HCT116 (cell line): ENCODE results near the gene NAT16. TPM values are rescaled to one million over a fixed set of nuclear protein-coding genes. Genes with fewer than 3 reads are reported as not detected.
"Not testable (repeated sequence)": the region's sequence is repeated elsewhere in the genome, so short reads cannot be mapped to it uniquely, and the experiment has no call there.

ENCODE experiments used
- ATAC-seq: fragments of 200-7000 bp; cut with Tn5 transposase; 2 replicates; pipeline ENCODE4 v1.9.1; 2020; ENCODE audit warnings: mild to moderate bottlenecking, moderate library complexity
- BruUV-seq: library from RNA; stranded (reverse); fragments of 400-500 nt; replicated peaks from 2 replicates; lab custom pipeline; 2021; lab: Mats Ljungman, UMichigan
- CTCF ChIA-PET: fragments of 300-600 bp; sonication (Branson Sonifier 250); formaldehyde crosslinking; loops from one replicate; lab custom pipeline; 2021; ENCODE audit warnings: antibody characterized with exemption; lab: Charles Lee
- POLR2A ChIA-PET: fragments of 300-600, 350-600 bp; sonication (Branson Sonifier 250); formaldehyde crosslinking; loops from one replicate; lab custom pipeline; 2021; ENCODE audit warnings: antibody characterized with exemption; lab: Charles Lee
- RAD21 ChIA-PET, 2 experiments: fragments of 300-600 bp; sonication (Branson Sonifier 250); formaldehyde crosslinking; loops; one replicate each; lab custom pipeline; 2023; ENCODE audit warnings: low total read pairs in 2 of 2; ENCODE audit not compliant: uncharacterized antibody in 2 of 2, unreplicated experiment in 2 of 2, low non-redundant PET in 1 of 2; lab: Charles Lee
- DNase-seq: peaks from one replicate; pipeline ENCODE4 v3.0.0-alpha.2; 2010; ENCODE audit warnings: low read depth, low spot score
- H2AFZ ChIP-seq: fragments of 200-600 bp; shearing (Covaris generic), sonication (generic); 2 replicates; pipeline ENCODE4 v1.6.1; 2017; ENCODE audit warnings: low read depth, mixed run types, mixed read lengths, antibody characterized with exemption, low read length; ENCODE audit not compliant: poor library complexity, severe bottlenecking
- H3K27ac ChIP-seq: 2 replicates; pipeline ENCODE4 v1.5.1; 2012; ENCODE audit warnings: low read depth, low read length
- H3K27me3 ChIP-seq: fragments of 200-600 bp; sonication (generic); 2 replicates; pipeline ENCODE4 v1.6.1; 2016; ENCODE audit warnings: mixed run types, low read length, mixed read lengths; ENCODE audit not compliant: insufficient read depth
- H3K36me3 ChIP-seq, 2 experiments: fragments of 200-500 bp in 1 of 2; fragments of 200-600 bp in 1 of 2; sonication (Bioruptor generic) in 1 of 2; sonication (generic) in 1 of 2; 2 replicates each; pipeline versions ENCODE4 v1.5.1 to v1.6.1; 2014 to 2016; ENCODE audit warnings: low read length in 2 of 2, inconsistent platforms in 1 of 2, mixed read lengths in 1 of 2, mixed run types in 1 of 2; ENCODE audit not compliant: insufficient read depth in 2 of 2, control insufficient read depth in 1 of 2
- H3K4me1 ChIP-seq, 2 experiments: fragments of 200-600 bp in 1 of 2; sonication (generic) in 1 of 2; 2 replicates each; pipeline versions ENCODE4 v1.5.1 to v1.6.1; 2012 to 2017; ENCODE audit warnings: low read length in 2 of 2, inconsistent platforms in 1 of 2, mild to moderate bottlenecking in 1 of 2, mixed read lengths in 1 of 2, mixed run types in 1 of 2, moderate library complexity in 1 of 2; ENCODE audit not compliant: insufficient read depth in 2 of 2, control insufficient read depth in 1 of 2
- H3K4me2 ChIP-seq: fragments of 200-600 bp; sonication (generic); 2 replicates; pipeline ENCODE4 v1.6.1; 2017; ENCODE audit warnings: mixed run types, low read length, mixed read lengths
- H3K4me3 ChIP-seq, 2 experiments: fragments of 200-600 bp in 1 of 2; sonication (generic) in 1 of 2; replicated peaks in 1 of 2; 2 replicates each; pipeline ENCODE4 v1.5.1; 2011 to 2016; ENCODE audit warnings: low read length in 2 of 2, control low read depth in 1 of 2, low read depth in 1 of 2, mild to moderate bottlenecking in 1 of 2, mixed read lengths in 1 of 2, mixed run types in 1 of 2
- H3K79me2 ChIP-seq: fragments of 200-600 bp; sonication (generic); 2 replicates; pipeline ENCODE4 v1.6.1; 2017; ENCODE audit warnings: mild to moderate bottlenecking, mixed run types, low read length, moderate library complexity, mixed read lengths; ENCODE audit not compliant: insufficient read depth
- H3K9ac ChIP-seq: fragments of 200-600 bp; sonication (generic); 2 replicates; pipeline ENCODE4 v1.6.1; 2016; ENCODE audit warnings: low read length, mixed read lengths
- H3K9me2 ChIP-seq: fragments of 200-600 bp; sonication (generic), shearing (Covaris generic); 2 replicates; pipeline ENCODE4 v1.6.1; 2017; ENCODE audit warnings: mixed run types, mild to moderate bottlenecking, moderate library complexity; ENCODE audit not compliant: insufficient read depth
- H3K9me3 ChIP-seq, 2 experiments: fragments of 200-500 bp in 1 of 2; fragments of 200-600 bp in 1 of 2; sonication (Bioruptor generic) in 1 of 2; sonication (generic) in 1 of 2; 2 replicates each; pipeline ENCODE4 v1.6.1; 2014 to 2017; ENCODE audit warnings: low read length in 2 of 2, mixed read lengths in 2 of 2, inconsistent platforms in 1 of 2, low read depth in 1 of 2, mild to moderate bottlenecking in 1 of 2, mixed run types in 1 of 2, moderate library complexity in 1 of 2; ENCODE audit not compliant: control insufficient read depth in 1 of 2, insufficient read depth in 1 of 2
- H4K20me1 ChIP-seq: fragments of 200-600 bp; sonication (generic), shearing (Covaris generic); 2 replicates; pipeline ENCODE4 v1.6.1; 2017; ENCODE audit warnings: mixed run types, mild to moderate bottlenecking, moderate library complexity; ENCODE audit not compliant: insufficient read depth
- CEBPB ChIP-seq: IDR thresholded peaks from 2 replicates; pipeline ENCODE4 v1.6.1; 2012; ENCODE audit warnings: low read depth
- CTCF ChIP-seq, 3 experiments: fragments of 200-600 bp in 1 of 3; sonication (generic) in 1 of 3; IDR thresholded peaks in 2 of 3; conservative IDR thresholded peaks in 1 of 3; 2 replicates each; pipeline ENCODE4 v1.5.1; 2012 to 2017; ENCODE audit warnings: low read depth in 2 of 3, low read length in 2 of 3, antibody characterized with exemption in 1 of 3, borderline replicate concordance in 1 of 3, control low read depth in 1 of 3, mild to moderate bottlenecking in 1 of 3, mixed read lengths in 1 of 3, mixed run types in 1 of 3, moderate library complexity in 1 of 3; ENCODE audit not compliant: insufficient read depth in 1 of 3
- EGR1 ChIP-seq: IDR thresholded peaks from 2 replicates; pipeline ENCODE4 v1.6.1; 2012; ENCODE audit warnings: low read depth
- EZH2 ChIP-seq: fragments of 200-600 bp; sonication (generic); IDR thresholded peaks from 2 replicates; pipeline ENCODE4 v1.6.1; 2017; ENCODE audit warnings: antibody characterized with exemption, mixed run types
- JUND ChIP-seq: IDR thresholded peaks from 2 replicates; pipeline ENCODE4 v1.6.1; 2012
- POLR2AphosphoS5 ChIP-seq: IDR thresholded peaks from 2 replicates; pipeline ENCODE4 v1.6.1; 2011; ENCODE audit warnings: mild to moderate bottlenecking, low read depth, low read length, moderate library complexity
- RAD21 ChIP-seq: IDR thresholded peaks from 2 replicates; pipeline ENCODE4 v1.6.1; 2012; ENCODE audit warnings: low read depth, mild to moderate bottlenecking
- SP1 ChIP-seq: IDR thresholded peaks from 2 replicates; pipeline ENCODE4 v1.6.1; 2012; ENCODE audit warnings: low read depth
- SRF ChIP-seq: IDR thresholded peaks from 2 replicates; pipeline ENCODE4 v1.6.1; 2012; ENCODE audit warnings: low read depth
- TCF7L2 ChIP-seq: IDR thresholded peaks from 2 replicates; pipeline ENCODE4 v1.7.0; 2011; ENCODE audit warnings: borderline replicate concordance, inconsistent platforms; ENCODE audit not compliant: insufficient read depth, insufficient read length; ENCODE audit errors: extremely low read depth
- ZBTB33 ChIP-seq: IDR thresholded peaks from 2 replicates; pipeline ENCODE4 v1.6.1; 2011; ENCODE audit warnings: mild to moderate bottlenecking, low read length, moderate library complexity; ENCODE audit not compliant: insufficient replicate concordance; ENCODE audit errors: extremely low read depth
- ZFX ChIP-seq: fragments of 450-650 bp; IDR thresholded peaks from 2 replicates; pipeline ENCODE4 v1.6.1; 2017
- intact Hi-C: fragments of 100-400 bp; cut with micrococcal nuclease; formaldehyde crosslinking; loops from 2 replicates; pipeline ENCODE4 v1.10.0; 2022
- total RNA-seq: library from RNA; stranded (reverse); gene quantifications from one replicate; pipeline ENCODE4 v1.2.1, GENCODE V29; 2021; ENCODE audit not compliant: unreplicated experiment

NAT16 gene
- total RNA-seq, 1 experiment from 2014 or later = 2.0 TPM

- TF ChIP-seq CTCF (IDR thresholded peaks at IDR 0.05 in 2 of 3, conservative IDR thresholded peaks at IDR 0.05 in 1 of 3; ENCODE audit: borderline replicate concordance in 1 of 3, insufficient read depth in 1 of 3, low read depth in 2 of 3, low read length in 2 of 3) = no peak
- no peak for TF ChIP-seq EZH2
- no peak for TF ChIP-seq POLR2AphosphoS5
Observed at GRCh38 chr7:101206665-101207042, 26.6 kb upstream of the NAT16 start (continued).

GRCh38 chr7:101205901-101206664 is 26.0 kb upstream of the NAT16 start:
- BruUV-seq = no TSS peak
- CTCF ChIA-PET = no interaction called here

GRCh38 chr7:101203740-101204738 is 23.9 kb upstream of the NAT16 start:
- H3K9me2 ChIP-seq, H4K20me1 ChIP-seq, H3K4me1 ChIP-seq, H3K79me2 ChIP-seq, H3K27ac ChIP-seq, H3K4me2 ChIP-seq, H3K4me3 ChIP-seq, H3K9me3 ChIP-seq, H3K36me3 ChIP-seq, BruUV-seq, POLR2A ChIA-PET, H3K9ac ChIP-seq, H3K27me3 ChIP-seq, intact Hi-C loops, ATAC-seq, H2AFZ ChIP-seq, DNase-seq, RAD21 ChIA-PET: not testable (repeated sequence)
- CTCF ChIA-PET = interaction anchor here (2.3 kb wide), 1 partner anchor 12 kb away, joined by 13 read pairs; no protein-coding TSS in a partner anchor

More at GRCh38 chr7:101205901-101206664, 26.0 kb upstream of the NAT16 start:
- Histone ChIP-seq H3K9me3 (no peaks in the 10 kb centered on the region), H3K36me3 (peaks cover 2 to 8% of the 10 kb centered on the region in 2 experiments; a peak in 3 of 4 replicates), H3K9me2 (no peaks in the 10 kb centered on the region), H3K79me2 (no peaks in the 10 kb centered on the region), H3K27me3 (no peaks in the 10 kb centered on the region), H3K4me3 (no peak overlapping the region), H3K4me1 (peaks cover 0 to 1% of the 10 kb centered on the region in 2 experiments; a peak in 3 of 4 replicates), H3K9ac (no peak overlapping the region), H3K27ac (no peak overlapping the region), H3K4me2 (no peak overlapping the region), H2AFZ (no peak overlapping the region), H4K20me1 (no peaks in the 10 kb centered on the region)
- POLR2A ChIA-PET = no interaction called here
- DNase-seq (no peak), ATAC-seq (no peak)
- intact Hi-C loops = no loop called here
- TF ChIP-seq RAD21 (no peak), EGR1 (no peak), CEBPB (no peak), SRF (no peak), ZFX (no peak), SP1 (no peak), TCF7L2 (no peak), JUND (no peak), ZBTB33 (no peak)
- RAD21 ChIA-PET = no interaction called here
